H1 (cell line): ENCODE results near the gene CYP3A7. TPM values are rescaled to one million over a fixed set of nuclear protein-coding genes. Genes with fewer than 3 reads are reported as not detected.
A peak's percentile ranks its signal among the peaks of the same experiment; 100 is the strongest.

Experiments used
- ATF2 ChIP-seq: IDR thresholded peaks from 2 replicates; pipeline ENCODE4 v1.6.1; 2012; ENCODE audit warnings: low read length, inconsistent platforms
- BCL11A ChIP-seq, 2 experiments: IDR thresholded peaks; one replicate each; pipeline ENCODE4 v1.6.1; 2011; ENCODE audit warnings: low read depth in 2 of 2, low read length in 2 of 2, mild to moderate bottlenecking in 2 of 2
- CBX8 ChIP-seq: fragments of 300-800, 300-1000 bp; sonication (generic); IDR thresholded peaks from 2 replicates; pipeline ENCODE4 v1.7.1; 2016; ENCODE audit warnings: low read depth, low read length, borderline replicate concordance
- CHD7 ChIP-seq: fragments of 300-600 bp; sonication (generic); IDR thresholded peaks from 2 replicates; pipeline ENCODE4 v1.7.1; 2012; ENCODE audit warnings: low read length, moderate library complexity, mild to moderate bottlenecking, inconsistent platforms; ENCODE audit not compliant: insufficient replicate concordance
- NANOG ChIP-seq: IDR thresholded peaks from 2 replicates; pipeline ENCODE4 v1.6.1; 2011; ENCODE audit warnings: low read length, low read depth, mild to moderate bottlenecking, inconsistent platforms; ENCODE audit not compliant: insufficient read depth, poor library complexity, severe bottlenecking
- POLR2A ChIP-seq, 2 experiments: IDR thresholded peaks; 1 replicate in 1 of 2; 2 replicates in 1 of 2; pipeline ENCODE4 v1.6.1; 2011; ENCODE audit warnings: low read depth in 2 of 2, low read length in 2 of 2, mild to moderate bottlenecking in 2 of 2; ENCODE audit errors: control extremely low read depth in 1 of 2
- SP1 ChIP-seq: IDR thresholded peaks from 2 replicates; pipeline ENCODE4 v1.6.1; 2011; ENCODE audit warnings: low read depth, low read length
- YY1 ChIP-seq: IDR thresholded peaks from 2 replicates; pipeline ENCODE4 v1.6.1; 2011; ENCODE audit warnings: low read depth, mild to moderate bottlenecking, low read length
- polyA plus RNA-seq, 7 experiments: library from polyadenylated mRNA; depleted of rRNA in 3 of 7; stranded (reverse) in 5 of 7; unstranded in 2 of 7; fragments of >200 nt in 5 of 7; fragments of 200-250 nt in 2 of 7; gene quantifications; 1 replicate in 5 of 7; 2 replicates in 1 of 7; 4 replicates in 1 of 7; pipeline versions ENCODE4 v1.2.1 to v1.2.3, GENCODE V29; 2011 to 2013; ENCODE audit warnings: missing spikeins in 2 of 7, mixed read lengths in 2 of 7
- total RNA-seq: library from RNA; stranded (reverse); fragmentation: NEBNext Ultra II Directional; extraction: Animal tissue kit (Norgen Biotek cat#: 25700); gene quantifications from 2 replicates; pipeline ENCODE4 v1.2.1, GENCODE V29; 2021

Gene CYP3A7
- total and polyA plus RNA-seq, 2 of the 8 experiments (the other 6 are each of a cell fraction or from before 2014, with no cell fraction given), result not detected

DNA sequence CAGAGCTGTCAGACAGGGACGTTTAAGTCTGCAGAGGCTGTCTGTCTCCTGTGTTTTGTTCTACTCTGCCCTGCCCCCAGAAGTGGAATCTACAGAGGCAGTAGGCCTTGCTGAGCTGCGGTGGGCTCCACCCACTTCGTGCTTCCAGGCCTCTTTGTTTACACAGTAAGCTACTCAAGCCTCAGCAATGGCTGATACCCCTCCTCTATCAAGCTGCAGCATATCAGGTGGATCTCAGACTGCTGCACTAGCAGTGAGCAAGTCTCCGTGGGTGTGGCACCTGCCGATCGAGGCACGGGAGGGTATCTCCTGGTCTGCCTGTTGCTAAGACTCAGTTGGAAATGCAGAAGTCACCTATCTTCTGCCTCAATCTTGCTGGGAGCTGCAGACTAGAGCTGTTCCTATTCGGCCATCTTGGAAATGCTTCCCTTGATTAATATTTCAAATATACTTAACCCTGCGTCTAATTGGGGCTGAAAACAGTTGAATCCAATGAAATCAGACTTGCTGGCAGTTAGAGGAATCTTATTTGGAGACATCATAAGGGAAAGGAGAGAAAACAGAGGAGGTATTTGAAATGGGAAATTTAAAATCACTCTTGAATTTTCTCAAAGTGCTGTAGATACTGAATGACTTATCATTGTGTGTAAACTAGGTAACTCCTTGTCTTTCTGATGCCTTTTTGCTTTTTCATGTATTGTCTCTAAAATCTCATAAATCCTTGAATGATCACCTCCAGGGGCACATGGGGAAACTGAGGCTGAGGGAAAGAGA, 41.4 kb downstream of the CYP3A7 start (continued):
- TF ChIP-seq CHD7 (no peak), ATF2 (no peak), CBX8 (no peak), NANOG (no peak), YY1 (peak; percentile 87), SP1 (0 out of 2 replicates have a peak, but pooled peaks have one; percentile 20), BCL11A (IDR thresholded peaks at IDR 0.05; ENCODE audit: low read depth in 2 of 2, low read length in 2 of 2) (no peak), POLR2A (IDR thresholded peaks at IDR 0.05; ENCODE audit: control extremely low read depth in 1 of 2, low read depth in 2 of 2, low read length in 2 of 2) (0 out of 3 replicates have a peak, but pooled peaks of 1 of the 2 experiments have one; percentile 18)
